HepG2 (cell line): ENCODE data around the gene TCF25. TPM values are rescaled to one million over a fixed set of nuclear protein-coding genes. Genes with fewer than 3 reads are reported as not detected.

Experiments
- AHR ChIP-seq: IDR thresholded peaks from 2 replicates; pipeline ENCODE4 v1.6.1; 2018; ENCODE audit warnings: missing genetic modification reagents, missing compliant biosample characterization
- CENPT ChIP-seq: sonication (generic); formaldehyde crosslinking; IDR thresholded peaks from 2 replicates; pipeline ENCODE4 v1.8.0; 2022; ENCODE audit warnings: low read depth, mild to moderate bottlenecking, moderate library complexity, missing genetic modification reagents
- ESRRA ChIP-seq: sonication (generic); formaldehyde crosslinking; IDR thresholded peaks from 2 replicates; pipeline ENCODE4 v1.5.1; 2020; ENCODE audit warnings: mild to moderate bottlenecking, low read depth, missing genetic modification reagents
- HOXA3 ChIP-seq: sonication (generic); formaldehyde crosslinking; IDR thresholded peaks from 2 replicates; pipeline ENCODE4 v1.5.0; 2020; ENCODE audit warnings: missing genetic modification reagents
- HOXA9 ChIP-seq: sonication (generic); formaldehyde crosslinking; IDR thresholded peaks from 2 replicates; pipeline ENCODE4 v1.8.1; 2022; ENCODE audit warnings: missing genetic modification reagents, mild to moderate bottlenecking, moderate library complexity, borderline replicate concordance
- KAT8 ChIP-seq: IDR thresholded peaks from 2 replicates; pipeline ENCODE4 v1.6.1; 2016; ENCODE audit warnings: missing genetic modification reagents, missing compliant biosample characterization
- ZNF205 ChIP-seq: IDR thresholded peaks from 2 replicates; pipeline ENCODE4 v1.6.1; 2018; ENCODE audit warnings: missing biosample characterization, missing genetic modification reagents
- ZNF550 ChIP-seq: sonication (generic); formaldehyde crosslinking; IDR thresholded peaks from 2 replicates; pipeline ENCODE4 v1.4.0; 2020; ENCODE audit warnings: mild to moderate bottlenecking, missing genetic modification reagents, borderline replicate concordance
- ZSCAN21 ChIP-seq: sonication (generic); formaldehyde crosslinking; IDR thresholded peaks from 2 replicates; pipeline ENCODE4 v1.8.0; 2022; ENCODE audit warnings: mild to moderate bottlenecking, missing genetic modification reagents, moderate library complexity, borderline replicate concordance
- polyA plus RNA-seq, 8 experiments: library from polyadenylated mRNA; depleted of rRNA in 3 of 8; stranded (reverse) in 7 of 8; unstranded in 1 of 8; fragments of >200 nt; fragmentation: Illumina TruSeq in 4 of 8; extraction: Trizol in 4 of 8; gene quantifications; 2 replicates each; pipeline versions ENCODE4 v1.2.1 to v1.2.3, GENCODE V29; 2011 to 2016; ENCODE audit warnings: low read depth in 4 of 8, missing spikeins in 1 of 8, mixed read lengths in 1 of 8; ENCODE audit not compliant: insufficient read depth in 1 of 8
- total RNA-seq, 5 experiments: library from RNA; depleted of rRNA; stranded (reverse); fragments of >200 nt; fragmentation: Illumina TruSeq; extraction: Trizol; gene quantifications; 2 replicates each; pipeline ENCODE4 v1.2.3, GENCODE V29; 2016; ENCODE audit warnings: low read depth in 1 of 5
- TF ChIP-seq, protein P1 (sequence below): sonication (generic); formaldehyde crosslinking; IDR thresholded peaks from 2 replicates; pipeline ENCODE4 v1.5.1; 2020; ENCODE audit warnings: mild to moderate bottlenecking, missing genetic modification reagents, borderline replicate concordance
- TF ChIP-seq, protein P2 (sequence below): sonication (generic); formaldehyde crosslinking; IDR thresholded peaks from 2 replicates; pipeline ENCODE4 v1.4.0; 2020; ENCODE audit warnings: mild to moderate bottlenecking, missing genetic modification reagents
- TF ChIP-seq, protein P3 (sequence below): IDR thresholded peaks from 2 replicates; pipeline ENCODE4 v1.6.1; 2016
- TF ChIP-seq, protein P4 (sequence below), 2 experiments: sonication (generic) in 1 of 2; formaldehyde crosslinking in 1 of 2; IDR thresholded peaks; 2 replicates each; pipeline versions ENCODE4 v1.6.1 to v1.9.0; 2014 to 2022; ENCODE audit warnings: antibody characterized with exemption in 1 of 2, borderline replicate concordance in 1 of 2, inconsistent platforms in 1 of 2, low read depth in 1 of 2, missing genetic modification reagents in 1 of 2
- TF ChIP-seq, protein P5 (sequence below), 2 experiments: sonication (generic) in 1 of 2; formaldehyde crosslinking in 1 of 2; IDR thresholded peaks; 2 replicates each; pipeline versions ENCODE4 v1.5.1 to v1.6.1; 2011 to 2020; ENCODE audit warnings: borderline replicate concordance in 1 of 2, low read depth in 1 of 2, low read length in 1 of 2, mild to moderate bottlenecking in 1 of 2, missing genetic modification reagents in 1 of 2, moderate library complexity in 1 of 2

The TCF25 gene
- total and polyA plus RNA-seq, 2 of the 13 experiments (the other 11 are each of a cell fraction or from before 2014, with no cell fraction given): 138 to 206 TPM

DNA sequence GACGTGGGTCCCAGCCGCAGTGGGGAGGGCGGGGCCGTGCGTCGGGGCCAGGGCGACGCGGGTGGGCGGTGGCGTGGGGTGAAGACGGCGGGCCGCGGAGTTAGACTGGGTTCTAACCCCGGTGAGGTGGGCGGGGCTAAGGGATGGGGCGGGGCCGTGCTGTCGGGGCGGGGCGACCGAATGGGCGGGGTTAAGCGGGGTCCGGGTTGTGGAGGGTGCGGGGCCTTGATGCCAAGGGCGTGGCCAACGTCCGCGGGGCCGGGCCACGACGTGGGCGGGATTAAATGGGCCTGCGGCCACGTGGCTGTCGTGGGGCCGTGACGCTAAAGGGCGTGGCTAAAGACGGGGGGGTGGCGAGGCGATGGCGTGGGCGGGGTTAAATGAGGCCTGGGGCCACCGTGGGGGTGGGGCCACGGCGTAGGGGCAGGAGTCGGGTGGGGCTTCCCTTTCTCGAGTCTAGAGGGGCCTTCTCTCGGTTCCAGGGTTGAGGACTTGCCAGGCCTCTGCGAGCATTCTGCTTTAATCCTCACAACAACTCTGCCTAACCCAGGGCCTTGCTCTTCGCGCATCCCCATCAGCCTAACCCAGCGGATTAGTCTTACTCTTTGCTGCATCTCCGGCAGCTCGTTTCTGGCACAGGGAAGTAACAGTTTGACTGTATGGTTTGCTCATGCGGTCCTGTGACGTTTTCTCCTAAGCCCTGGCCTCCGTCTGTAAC, 739 bp downstream of the TCF25 start (continued):
- TF ChIP-seq, protein P1, sequence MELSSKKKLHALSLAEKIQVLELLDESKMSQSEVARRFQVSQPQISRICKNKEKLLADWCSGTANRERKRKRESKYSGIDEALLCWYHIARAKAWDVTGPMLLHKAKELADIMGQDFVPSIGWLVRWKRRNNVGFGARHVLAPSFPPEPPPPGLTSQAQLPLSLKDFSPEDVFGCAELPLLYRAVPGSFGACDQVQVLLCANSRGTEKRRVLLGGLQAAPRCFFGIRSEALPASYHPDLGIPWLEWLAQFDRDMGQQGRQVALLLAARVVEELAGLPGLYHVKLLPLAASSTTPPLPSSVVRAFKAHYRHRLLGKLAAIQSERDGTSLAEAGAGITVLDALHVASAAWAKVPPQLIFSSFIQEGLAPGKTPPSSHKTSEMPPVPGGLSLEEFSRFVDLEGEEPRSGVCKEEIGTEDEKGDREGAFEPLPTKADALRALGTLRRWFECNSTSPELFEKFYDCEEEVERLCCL: no peak
- TF ChIP-seq, protein P2, sequence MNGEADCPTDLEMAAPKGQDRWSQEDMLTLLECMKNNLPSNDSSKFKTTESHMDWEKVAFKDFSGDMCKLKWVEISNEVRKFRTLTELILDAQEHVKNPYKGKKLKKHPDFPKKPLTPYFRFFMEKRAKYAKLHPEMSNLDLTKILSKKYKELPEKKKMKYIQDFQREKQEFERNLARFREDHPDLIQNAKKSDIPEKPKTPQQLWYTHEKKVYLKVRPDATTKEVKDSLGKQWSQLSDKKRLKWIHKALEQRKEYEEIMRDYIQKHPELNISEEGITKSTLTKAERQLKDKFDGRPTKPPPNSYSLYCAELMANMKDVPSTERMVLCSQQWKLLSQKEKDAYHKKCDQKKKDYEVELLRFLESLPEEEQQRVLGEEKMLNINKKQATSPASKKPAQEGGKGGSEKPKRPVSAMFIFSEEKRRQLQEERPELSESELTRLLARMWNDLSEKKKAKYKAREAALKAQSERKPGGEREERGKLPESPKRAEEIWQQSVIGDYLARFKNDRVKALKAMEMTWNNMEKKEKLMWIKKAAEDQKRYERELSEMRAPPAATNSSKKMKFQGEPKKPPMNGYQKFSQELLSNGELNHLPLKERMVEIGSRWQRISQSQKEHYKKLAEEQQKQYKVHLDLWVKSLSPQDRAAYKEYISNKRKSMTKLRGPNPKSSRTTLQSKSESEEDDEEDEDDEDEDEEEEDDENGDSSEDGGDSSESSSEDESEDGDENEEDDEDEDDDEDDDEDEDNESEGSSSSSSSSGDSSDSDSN (CRISPR knock-in tag): no peak
- TF ChIP-seq, protein P3, sequence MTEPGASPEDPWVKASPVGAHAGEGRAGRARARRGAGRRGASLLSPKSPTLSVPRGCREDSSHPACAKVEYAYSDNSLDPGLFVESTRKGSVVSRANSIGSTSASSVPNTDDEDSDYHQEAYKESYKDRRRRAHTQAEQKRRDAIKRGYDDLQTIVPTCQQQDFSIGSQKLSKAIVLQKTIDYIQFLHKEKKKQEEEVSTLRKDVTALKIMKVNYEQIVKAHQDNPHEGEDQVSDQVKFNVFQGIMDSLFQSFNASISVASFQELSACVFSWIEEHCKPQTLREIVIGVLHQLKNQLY (CRISPR knock-in tag): 0 out of 2 replicates have a peak, but pooled peaks have one; percentile 40
- TF ChIP-seq KAT8 (CRISPR knock-in tag) (peak; percentile 66), CENPT (no peak), HOXA9 (CRISPR knock-in tag) (no peak), ZNF205 (CRISPR knock-in tag) (0 out of 2 replicates have a peak, but pooled peaks have one; percentile 15), ZNF550 (CRISPR knock-in tag) (no peak), AHR (CRISPR knock-in tag) (no peak), ESRRA (peak; percentile 22), HOXA3 (CRISPR knock-in tag) (peak; percentile 72; the same call in 1 of the 2 replicates), ZSCAN21 (CRISPR knock-in tag) (peak; percentile 61; the same call in 1 of the 2 replicates)
- TF ChIP-seq, protein P4, sequence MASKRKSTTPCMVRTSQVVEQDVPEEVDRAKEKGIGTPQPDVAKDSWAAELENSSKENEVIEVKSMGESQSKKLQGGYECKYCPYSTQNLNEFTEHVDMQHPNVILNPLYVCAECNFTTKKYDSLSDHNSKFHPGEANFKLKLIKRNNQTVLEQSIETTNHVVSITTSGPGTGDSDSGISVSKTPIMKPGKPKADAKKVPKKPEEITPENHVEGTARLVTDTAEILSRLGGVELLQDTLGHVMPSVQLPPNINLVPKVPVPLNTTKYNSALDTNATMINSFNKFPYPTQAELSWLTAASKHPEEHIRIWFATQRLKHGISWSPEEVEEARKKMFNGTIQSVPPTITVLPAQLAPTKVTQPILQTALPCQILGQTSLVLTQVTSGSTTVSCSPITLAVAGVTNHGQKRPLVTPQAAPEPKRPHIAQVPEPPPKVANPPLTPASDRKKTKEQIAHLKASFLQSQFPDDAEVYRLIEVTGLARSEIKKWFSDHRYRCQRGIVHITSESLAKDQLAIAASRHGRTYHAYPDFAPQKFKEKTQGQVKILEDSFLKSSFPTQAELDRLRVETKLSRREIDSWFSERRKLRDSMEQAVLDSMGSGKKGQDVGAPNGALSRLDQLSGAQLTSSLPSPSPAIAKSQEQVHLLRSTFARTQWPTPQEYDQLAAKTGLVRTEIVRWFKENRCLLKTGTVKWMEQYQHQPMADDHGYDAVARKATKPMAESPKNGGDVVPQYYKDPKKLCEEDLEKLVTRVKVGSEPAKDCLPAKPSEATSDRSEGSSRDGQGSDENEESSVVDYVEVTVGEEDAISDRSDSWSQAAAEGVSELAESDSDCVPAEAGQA (IDR thresholded peaks at IDR 0.05; ENCODE audit: low read depth): 0 out of 2 replicates have a peak, but pooled peaks have one; percentile 18
- TF ChIP-seq, protein P4 (CRISPR knock-in tag; IDR thresholded peaks at IDR 0.05; ENCODE audit: borderline replicate concordance): no peak
- TF ChIP-seq, protein P5, sequence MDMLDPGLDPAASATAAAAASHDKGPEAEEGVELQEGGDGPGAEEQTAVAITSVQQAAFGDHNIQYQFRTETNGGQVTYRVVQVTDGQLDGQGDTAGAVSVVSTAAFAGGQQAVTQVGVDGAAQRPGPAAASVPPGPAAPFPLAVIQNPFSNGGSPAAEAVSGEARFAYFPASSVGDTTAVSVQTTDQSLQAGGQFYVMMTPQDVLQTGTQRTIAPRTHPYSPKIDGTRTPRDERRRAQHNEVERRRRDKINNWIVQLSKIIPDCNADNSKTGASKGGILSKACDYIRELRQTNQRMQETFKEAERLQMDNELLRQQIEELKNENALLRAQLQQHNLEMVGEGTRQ (IDR thresholded peaks at IDR 0.05; ENCODE audit: low read depth, low read length): peak; percentile 71
- TF ChIP-seq, protein P5 (CRISPR knock-in tag; IDR thresholded peaks at IDR 0.05; ENCODE audit: borderline replicate concordance): peak; percentile 74; the same call in 1 of the 2 replicates
